HG03175 (cell line): ENCODE measurements around the gene HPCA.

Experiments
- ATAC-seq: cut with Tn5 transposase; IDR thresholded peaks from one replicate; pipeline ENCODE4 v1.9.1; 2021; ENCODE audit warnings: mild to moderate bottlenecking, moderate library complexity; ENCODE audit not compliant: unreplicated experiment

HPCA gene

DNA sequence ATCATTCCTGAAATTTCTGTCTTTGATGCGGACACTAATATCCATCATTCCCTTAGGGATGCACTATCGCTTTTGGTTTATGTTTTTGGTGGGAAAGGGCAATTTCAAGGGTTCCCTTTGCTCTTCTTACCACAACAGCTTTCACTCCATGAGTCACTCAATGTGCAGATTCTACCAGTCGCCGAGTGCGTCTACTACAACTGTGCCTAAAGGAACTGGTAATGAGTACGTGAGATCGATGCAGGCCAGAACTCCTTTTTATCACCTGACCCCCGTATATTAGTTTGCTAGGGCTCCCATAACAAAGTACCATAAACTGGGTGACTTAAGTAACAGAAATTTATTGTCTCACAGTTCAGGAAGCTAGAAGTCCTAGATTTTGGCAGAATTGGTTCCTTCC is 42.4 kb downstream of the HPCA start:
- no peak for ATAC-seq

DNA sequence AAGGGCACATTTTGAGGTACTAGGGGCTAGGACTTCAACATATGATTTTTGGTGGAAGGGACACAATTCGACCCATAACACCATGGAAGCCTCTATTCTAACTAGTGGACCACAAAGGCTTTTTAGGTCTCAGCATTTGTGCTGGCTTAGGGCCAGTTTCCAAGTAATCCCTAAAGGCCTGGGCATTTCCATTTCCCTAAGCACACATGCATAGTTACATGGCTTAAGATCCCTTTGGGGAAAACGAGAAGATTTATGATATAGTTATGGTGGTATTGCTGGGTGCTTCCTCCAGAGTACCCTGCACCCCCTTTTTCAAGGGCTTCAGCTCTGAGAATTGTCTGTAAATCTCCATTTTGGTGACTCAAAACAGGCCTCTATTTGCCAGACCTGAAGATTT is 43.1 kb downstream of the HPCA start:
- no peak for ATAC-seq

DNA sequence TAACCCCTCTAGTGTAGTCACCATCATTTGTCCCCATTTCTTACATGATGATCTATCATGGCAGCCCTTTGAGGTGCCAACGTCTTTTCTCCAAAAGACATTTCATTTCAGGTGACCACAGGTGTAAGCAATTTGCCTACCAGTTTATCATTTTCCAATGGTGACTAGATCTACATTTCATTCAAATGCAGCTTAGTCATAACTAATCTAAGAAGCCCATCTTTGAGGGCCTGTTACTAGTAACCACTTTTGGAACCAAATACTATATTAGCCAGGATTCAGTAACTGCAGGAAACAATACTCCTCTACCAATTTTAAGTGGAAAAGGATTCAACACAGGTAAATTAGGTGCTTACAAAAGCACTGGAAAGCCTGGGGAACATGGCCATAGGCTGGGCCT is 45.5 kb downstream of the HPCA start:
- no peak for ATAC-seq

DNA sequence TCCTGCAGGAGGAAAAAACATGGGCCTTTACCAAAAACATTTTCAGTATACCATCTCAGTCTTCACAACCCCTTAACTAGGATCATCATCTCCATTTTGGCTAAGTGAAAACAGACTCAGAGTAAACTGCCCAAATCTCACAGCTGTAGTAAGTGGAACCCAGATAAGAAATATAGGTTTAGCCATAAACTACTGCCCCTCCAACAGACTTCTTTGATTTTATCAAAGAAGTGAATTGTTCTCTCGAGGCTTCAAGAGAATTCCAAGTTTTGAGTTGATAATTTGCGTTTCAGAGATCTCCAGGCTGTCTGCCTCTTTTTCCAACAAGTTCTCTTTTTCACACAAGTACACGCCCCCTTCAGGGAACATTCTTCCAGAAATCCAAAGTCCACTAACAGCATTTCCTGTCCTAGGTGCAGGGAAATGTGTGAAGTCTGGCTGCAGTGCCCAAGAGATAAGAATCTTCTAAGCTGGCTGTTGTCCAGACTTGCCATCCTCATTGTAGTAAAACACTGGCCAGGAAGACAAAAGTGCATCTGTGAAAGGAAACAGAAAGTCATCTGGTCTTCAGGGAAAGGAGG is 47.5 kb downstream of the HPCA start:
- no peak for ATAC-seq

DNA sequence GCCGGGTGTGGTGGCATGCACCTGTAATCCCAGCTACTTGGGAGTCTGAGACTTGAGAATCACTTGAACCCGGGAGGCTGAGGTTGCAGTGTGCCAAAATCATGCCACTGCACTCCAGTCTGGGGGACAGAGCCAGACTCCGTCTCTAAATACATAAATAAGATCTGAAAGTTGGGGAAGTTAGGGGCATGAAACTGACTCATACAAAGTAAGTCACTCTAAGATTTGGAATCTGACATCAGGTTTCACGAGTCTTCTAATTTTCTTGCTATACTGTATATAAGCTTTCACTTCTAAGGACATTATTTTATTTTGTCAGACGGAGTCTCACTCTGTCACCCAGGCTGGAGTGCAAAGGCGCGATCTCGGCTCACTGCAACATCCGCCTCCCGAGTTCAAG is 48.2 kb downstream of the HPCA start:
- ATAC-seq = no peak

DNA sequence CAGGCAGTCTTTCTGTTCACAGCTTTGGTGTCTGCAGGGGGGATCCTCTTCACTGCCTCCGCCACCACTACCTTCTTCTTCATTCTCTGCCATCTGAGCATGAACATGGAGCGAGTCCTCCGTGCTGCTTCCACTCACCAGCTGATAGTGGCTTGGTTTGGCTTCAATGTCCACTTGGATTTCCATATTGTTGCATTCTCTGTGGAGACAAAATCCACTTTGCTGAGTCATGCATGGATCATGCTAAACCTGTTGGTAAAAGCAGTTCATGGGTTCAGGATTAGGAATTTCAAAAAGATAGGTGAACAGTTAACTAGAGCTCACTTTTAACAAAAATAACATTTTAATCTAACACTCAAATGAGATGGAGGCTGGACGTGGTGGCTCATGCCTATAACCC is 50.8 kb downstream of the HPCA start:
- ATAC-seq = no peak

DNA sequence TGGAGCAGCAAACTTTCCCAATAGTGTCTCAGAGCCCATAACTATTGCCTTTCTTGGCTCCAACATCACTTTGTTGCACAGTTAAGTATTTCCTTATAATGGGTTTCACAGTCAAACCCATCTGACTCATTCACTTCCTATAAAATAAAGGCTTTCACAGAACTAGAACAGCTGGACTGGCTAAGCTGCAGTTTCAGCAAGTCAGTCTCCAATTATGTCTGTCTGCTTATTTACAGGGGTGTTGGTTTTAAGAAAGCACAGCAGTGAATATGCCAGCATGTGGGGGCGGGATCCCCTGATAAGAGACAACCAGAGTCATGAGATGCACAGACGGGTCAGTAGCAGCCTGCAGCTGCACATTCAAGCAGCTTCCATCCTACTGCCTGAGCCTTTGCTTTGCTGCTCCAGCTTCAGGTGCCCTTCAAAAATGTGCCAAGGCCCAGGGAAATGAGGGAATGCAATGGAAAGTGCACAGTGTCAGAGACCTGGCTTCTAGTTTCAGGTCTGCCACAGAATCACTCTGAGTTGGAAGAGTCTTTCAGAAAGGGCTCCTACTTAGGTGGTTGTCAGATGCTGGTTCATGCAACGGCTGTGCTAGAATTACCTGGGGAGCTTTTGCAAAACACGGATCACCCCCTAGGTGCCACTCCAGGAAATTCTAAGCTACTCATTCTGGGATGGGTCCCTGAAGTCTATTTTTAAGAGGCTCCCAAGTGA is 53.5 kb downstream of the HPCA start:
- ATAC-seq = no peak

DNA sequence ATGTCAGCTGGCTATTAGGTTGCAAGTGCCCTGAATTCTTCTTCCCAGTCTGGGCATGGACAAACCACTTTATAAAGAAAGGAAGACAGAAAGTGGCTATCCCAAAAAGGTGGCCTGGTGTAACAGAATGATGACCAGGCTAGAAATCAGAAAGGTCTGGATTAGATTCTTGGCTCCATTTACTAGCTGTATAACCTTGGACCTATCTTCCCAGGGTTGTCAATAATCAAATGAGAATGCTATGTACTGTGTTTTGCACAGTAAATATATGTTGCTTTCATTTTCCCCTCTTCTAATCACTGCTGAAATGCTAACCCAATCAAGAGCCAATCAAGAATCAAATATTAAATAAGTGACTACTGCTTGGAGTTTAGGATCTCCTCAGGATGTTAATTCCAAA is 57.9 kb downstream of the HPCA start:
- no peak for ATAC-seq
